ENCODE measurements around the gene ETS2.

DNA sequence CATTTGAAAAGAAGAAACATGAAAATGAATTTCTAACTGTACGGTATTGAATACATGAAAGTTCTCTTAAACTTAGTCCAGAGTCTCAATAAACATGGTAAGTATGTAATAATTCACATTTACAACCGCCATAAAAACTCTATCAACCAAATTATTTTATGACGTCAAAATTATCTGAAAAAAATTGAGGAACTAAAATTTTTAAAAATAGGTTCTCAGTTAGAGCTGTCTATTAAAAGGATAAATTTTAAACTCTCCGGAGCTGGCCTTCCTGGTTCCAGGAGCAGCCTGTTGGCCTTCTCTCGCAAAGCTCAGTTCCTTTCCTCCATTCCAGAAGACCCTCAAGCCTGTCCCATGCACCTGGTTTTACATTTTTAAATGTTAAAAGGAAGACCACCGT, 18.7 kb upstream of the ETS2 start:
- TF ChIP-seq, protein P1, sequence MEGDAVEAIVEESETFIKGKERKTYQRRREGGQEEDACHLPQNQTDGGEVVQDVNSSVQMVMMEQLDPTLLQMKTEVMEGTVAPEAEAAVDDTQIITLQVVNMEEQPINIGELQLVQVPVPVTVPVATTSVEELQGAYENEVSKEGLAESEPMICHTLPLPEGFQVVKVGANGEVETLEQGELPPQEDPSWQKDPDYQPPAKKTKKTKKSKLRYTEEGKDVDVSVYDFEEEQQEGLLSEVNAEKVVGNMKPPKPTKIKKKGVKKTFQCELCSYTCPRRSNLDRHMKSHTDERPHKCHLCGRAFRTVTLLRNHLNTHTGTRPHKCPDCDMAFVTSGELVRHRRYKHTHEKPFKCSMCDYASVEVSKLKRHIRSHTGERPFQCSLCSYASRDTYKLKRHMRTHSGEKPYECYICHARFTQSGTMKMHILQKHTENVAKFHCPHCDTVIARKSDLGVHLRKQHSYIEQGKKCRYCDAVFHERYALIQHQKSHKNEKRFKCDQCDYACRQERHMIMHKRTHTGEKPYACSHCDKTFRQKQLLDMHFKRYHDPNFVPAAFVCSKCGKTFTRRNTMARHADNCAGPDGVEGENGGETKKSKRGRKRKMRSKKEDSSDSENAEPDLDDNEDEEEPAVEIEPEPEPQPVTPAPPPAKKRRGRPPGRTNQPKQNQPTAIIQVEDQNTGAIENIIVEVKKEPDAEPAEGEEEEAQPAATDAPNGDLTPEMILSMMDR (IDR thresholded peaks at IDR 0.05): no peak
- TF ChIP-seq POLR2A (IDR thresholded peaks at IDR 0.05): no peak

Data from thyroid gland (tissue), 4 donors.